ENCODE data around the gene FLT3LG.

The FLT3LG gene

DNA sequence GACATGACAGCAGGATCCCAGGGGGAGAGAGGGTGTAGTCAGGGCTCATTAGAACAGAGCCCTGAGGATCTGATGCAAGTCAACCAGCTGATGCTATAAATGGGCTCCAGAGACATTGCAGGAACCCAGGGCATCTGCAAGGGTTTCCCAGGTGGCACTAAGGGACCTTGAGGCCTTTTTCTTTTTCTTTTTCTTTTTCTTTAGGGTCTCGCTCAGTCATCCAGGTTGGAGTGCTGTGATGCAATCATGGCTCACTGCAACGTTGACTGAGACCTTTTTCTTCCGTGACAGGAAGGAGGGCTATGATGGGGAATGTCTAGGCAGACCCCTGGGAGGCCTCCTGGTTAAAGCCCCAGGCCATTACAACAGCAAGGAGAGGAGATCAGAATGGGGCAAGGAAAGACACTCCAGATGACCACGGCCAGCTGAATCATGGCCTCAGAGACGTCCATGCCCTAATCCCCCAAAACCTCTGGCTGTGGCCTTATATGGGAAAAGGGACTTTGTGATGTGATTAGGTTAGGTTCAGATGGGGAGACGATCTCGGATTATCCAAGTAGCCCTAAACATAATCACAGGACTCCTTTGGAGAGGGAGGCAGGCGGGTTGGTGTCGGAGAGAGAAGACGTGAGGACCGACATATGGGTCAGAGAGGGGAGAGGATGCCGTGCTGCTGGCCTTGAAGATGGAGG is 33.9 kb downstream of the FLT3LG start:
- no peak for DNase-seq

DNA sequence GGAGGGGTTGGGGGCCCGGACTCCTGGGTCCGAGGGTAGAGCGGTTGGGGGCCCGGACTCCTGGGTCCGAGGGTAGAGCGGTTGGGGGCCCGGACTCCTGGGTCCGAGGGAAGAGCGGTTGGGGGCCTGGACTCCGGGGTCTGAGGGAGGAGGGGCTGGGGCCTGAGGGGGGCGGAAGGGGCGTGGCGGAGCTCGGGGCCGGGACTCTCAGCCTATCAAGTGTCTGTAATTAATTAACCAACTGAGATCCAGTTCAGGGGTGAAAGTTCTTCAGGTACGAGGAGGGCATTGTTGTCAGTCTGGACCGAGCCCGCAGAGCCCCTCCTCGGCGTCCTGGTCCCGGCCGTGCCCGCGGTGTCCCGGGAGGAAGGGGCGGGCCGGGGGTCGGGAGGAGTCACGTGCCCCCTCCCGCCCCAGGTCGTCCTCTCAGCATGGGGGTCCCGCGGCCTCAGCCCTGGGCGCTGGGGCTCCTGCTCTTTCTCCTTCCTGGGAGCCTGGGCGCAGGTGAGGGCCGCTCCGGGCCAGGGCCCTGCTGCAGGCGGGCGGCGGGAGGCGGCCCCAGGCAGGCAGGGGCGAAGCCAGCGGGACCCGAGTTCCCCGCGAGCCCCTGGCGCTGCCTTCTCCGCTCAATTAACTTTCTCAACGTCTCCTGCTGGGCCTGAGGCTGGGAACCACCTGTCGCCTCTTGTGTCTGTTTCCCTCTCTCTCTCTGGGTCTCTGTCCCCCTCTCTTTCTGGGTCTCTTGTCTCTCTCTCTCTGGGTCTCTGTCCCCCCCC is 39.1 kb downstream of the FLT3LG start:
- DNase-seq = peak in 12 of 58 donors; percentile 3 to 35 (median 20)

DNA sequence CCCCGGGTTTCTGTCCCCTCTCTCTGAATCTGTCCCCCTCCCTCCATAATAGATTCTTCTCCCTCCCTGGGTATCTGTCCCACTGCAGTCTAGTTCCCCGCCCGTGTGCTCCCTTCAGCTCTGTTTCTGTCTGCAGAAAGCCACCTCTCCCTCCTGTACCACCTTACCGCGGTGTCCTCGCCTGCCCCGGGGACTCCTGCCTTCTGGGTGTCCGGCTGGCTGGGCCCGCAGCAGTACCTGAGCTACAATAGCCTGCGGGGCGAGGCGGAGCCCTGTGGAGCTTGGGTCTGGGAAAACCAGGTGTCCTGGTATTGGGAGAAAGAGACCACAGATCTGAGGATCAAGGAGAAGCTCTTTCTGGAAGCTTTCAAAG is 39.7 kb downstream of the FLT3LG start:
- no peak for DNase-seq

DNA sequence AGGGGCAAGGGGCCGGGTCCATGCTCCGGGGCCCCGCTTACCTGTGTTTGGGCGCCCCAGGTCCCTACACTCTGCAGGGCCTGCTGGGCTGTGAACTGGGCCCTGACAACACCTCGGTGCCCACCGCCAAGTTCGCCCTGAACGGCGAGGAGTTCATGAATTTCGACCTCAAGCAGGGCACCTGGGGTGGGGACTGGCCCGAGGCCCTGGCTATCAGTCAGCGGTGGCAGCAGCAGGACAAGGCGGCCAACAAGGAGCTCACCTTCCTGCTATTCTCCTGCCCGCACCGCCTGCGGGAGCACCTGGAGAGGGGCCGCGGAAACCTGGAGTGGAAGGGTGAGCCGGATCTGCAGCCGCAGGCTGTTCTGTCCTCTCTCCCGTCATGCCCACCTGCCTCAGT is 40.1 kb downstream of the FLT3LG start:
- DNase-seq = no peak

DNA sequence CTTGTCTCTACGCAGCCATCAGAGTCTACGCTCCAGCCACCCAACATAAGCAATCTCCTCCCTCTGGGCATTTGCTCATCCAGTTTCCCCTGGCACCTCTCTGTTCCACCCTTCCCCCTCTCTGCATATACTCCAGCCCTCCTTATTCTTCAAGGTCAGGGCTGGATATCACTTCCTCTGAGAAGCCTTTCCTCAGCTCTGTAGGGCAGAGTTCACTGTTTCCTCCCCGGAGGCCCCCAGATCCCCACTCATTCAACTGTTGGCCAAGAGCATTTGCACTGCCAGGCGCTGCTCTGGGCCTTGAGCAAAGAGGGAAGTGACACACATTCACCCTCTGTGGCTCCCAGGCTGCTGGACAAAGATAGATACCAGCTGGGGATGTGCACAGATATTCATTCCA is 41.8 kb downstream of the FLT3LG start:
- peak in 19 of 58 donors; percentile 7 to 51 (median 21) for DNase-seq

DNA sequence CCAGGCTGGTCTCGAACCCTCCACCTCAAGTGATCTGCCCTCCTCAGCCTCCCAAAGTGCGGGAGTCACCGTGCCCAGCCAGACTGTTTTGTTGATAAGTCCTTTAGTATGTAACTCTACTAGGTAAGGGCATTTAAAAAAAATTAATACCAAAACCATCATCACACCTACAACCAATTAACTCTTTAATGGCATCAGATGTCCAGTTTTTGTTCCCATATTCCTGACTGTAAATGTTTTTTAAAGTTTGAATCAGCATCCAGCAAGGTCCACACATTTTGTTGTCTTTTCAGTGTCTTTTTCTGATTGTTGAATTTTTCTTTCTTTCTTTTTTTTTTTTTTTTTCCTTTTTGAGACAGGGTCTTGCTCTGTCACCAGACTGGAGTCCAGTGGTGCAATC is 44.0 kb downstream of the FLT3LG start:
- DNase-seq = no peak

DNA sequence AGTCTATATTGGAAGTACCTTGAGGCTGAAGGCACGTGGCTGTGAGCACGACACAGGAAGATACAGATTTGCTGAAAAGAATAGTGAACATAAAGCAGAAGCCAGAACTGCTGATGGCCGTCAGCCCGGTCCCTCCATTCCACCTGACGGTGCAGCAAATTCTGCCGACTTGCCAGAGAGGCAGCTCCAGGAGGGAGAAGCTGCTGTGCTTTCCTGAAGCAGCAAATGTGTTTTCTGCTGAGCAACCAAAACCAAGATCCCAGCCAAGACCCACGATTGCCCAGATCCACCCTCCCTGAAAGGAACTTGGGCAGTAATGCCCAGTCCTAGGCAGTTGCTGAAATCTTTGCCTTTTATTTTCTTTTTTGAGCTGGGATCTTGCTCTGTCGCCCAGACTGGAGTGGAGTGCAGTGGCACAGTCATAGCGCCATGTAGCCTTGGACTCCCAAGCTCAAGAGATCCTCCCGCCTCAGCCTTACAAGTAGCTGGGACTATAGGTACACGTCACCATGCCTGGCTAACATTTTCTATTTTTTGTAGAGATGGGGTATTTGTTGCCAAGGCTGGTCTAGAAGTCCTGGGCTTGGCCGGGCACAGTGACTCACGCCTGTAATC is 46.8 kb downstream of the FLT3LG start:
- DNase-seq = peak in 29 of 58 donors; percentile 9 to 61 (median 26)

DNA sequence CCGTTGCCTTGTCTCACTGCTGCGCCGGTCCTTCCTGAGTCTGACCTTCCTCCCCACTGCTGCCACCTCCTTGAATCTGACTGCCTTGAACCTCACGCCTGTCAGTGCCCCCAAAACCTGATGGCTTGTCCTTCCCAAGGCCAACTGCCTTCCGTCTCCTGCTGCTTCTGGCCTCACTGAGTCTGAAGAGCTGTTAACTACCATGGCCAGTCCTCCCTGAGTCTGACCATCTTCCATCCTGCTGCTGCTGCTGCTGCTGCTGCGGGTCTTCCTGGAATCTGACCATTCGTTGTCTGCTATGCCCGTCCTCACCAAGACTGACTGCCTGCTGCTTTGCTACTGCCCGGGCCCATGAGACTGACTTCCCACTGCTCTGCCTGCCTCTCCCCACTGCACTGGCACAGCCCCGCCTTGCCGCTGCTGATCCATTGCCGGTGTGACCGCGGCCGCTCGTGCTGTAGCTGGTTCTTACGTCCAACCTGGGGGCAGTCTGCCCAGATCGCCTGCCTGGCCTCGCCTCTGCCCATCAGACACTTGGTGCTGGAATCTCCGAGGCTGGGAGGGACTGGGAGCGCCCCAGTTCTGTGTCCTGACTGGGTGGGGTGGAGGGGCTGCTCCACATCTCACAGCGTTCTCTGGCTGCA is 50.9 kb downstream of the FLT3LG start:
- no peak for DNase-seq

DNA sequence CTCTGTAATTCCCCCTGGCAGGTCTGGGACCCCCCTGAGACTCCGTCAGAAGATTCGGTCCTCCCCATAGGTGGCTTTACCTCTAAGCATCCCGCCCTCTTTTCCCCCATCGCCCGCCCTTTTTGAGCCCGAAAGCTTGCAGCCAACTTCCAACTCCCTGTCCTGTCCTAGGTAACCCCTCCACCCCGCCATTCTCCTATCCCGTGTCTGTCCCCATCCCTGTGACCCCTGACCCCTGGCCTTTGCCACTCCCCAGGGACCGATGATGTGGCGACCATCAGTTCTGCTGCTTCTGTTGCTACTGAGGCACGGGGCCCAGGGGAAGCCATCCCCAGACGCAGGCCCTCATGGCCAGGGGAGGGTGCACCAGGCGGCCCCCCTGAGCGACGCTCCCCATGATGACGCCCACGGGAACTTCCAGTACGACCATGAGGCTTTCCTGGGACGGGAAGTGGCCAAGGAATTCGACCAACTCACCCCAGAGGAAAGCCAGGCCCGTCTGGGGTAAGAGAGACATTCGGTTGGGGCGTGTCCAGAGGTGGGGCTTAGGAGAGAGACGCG is 54.3 kb downstream of the FLT3LG start:
- DNase-seq = no peak

DNA sequence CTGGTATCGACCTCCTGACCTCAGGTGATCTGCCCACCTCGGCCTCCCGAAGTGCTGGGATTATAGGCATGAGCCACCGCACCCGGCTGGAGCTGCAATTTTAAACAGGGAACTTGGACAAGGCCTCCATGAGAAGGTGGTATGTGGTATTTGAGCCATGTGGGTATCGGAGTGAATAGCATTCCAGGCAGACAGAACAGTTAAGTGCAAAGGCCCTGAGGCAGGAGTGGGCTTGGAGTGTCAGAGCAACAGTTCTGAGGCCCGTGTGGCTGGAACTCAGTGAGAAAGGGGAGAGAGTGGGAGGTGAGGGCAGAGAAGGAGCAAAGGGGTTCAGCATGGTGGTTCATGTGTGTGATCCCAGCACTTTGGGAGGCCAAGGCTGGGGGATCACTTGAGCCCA is 56.7 kb downstream of the FLT3LG start:
- no peak for DNase-seq

DNA sequence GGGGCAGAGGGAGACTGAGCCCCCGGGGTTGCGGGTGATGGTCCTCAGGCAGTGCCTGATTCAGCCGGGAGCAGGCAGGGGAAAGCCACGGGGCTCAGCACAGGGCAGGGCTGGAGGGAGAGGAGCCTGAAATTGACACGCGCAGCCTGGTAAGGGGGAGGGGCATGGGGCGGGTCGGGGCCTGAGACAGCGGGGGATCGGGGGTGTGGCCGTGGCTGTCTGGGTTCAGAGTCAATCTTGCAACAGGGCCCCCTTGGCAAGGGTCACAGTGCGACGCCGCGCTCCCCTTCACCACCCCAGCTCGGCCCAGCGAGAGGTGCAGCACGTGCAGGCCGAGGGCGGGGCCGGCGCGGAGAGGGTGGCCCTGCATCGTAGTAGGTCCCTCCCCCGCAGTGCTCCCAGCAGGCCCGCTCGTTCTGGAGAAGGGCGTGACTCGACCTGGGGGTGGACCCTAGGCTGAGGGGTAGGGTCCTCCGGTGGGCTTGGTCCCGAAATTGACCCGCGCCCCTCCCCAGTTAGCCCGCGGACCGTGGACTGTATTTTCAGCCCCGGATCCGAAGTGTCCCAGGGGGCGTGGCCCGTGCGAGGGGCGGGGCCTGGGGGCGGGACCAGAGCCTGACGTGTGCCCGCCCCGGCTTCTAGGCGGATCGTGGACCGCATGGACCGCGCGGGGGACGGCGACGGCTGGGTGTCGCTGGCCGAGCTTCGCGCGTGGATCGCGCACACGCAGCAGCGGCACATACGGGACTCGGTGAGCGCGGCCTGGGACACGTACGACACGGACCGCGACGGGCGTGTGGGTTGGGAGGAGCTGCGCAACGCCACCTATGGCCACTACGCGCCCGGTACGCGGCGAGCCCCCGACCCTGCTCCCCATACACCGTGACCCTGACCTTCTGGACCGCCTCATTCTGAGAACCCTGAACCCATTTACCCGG is 59.8 kb downstream of the FLT3LG start:
- DNase-seq = peak in 50 of 58 donors; percentile 17 to 82 (median 57)

DNA sequence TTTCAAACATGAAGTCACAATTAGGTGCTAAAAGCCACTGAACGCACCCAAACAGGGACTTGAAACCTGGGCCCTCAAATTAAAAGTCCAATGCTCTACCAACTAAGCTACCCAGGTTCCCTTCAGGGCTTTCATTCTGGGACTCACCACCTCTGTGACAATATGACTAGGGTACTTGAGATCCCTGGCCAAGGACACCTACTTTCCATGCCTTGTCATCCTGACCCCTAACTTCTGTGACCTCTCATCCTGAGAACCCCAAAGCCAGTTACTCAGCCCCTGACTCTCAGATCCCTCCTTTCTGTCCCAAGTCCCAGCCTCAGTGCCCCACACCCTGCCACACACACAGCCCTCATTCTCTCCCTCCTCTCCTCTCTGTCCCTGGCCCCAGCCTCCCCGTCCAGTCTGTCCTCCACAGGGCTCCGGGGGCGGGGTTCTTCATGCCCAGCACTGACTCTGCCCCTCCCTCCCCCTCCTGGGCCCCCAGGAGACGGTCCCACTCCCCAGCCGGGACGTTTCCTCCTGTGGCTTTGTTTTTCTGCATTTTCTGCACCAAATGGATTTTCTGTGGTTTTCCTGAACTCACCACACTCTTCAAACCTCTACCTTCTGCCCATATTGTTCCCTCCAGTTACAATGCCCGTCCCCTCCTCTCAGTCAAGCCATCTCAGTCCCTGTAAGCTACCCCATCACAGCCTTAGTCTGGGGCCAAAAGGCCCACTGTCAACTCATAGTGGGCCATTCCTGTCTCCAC is 60.8 kb downstream of the FLT3LG start:
- DNase-seq = no peak

All from anterior cingulate cortex (tissue), 58 donors.